GM21825 (cell line): Measurements from ENCODE around the gene NRCAM.
"Not testable (repeated sequence)": the region's sequence is repeated elsewhere in the genome, so short reads cannot be mapped to it uniquely, and the experiment has no call there.

ENCODE experiments used
- ATAC-seq: cut with Tn5 transposase; IDR thresholded peaks from one replicate; pipeline ENCODE4 v1.9.1; 2021; ENCODE audit warnings: mild to moderate bottlenecking, moderate library complexity; ENCODE audit not compliant: unreplicated experiment

The NRCAM gene

GRCh38 chr7:108286290-108286904, 169.8 kb downstream of the NRCAM start:
- ATAC-seq: no peak

DNA sequence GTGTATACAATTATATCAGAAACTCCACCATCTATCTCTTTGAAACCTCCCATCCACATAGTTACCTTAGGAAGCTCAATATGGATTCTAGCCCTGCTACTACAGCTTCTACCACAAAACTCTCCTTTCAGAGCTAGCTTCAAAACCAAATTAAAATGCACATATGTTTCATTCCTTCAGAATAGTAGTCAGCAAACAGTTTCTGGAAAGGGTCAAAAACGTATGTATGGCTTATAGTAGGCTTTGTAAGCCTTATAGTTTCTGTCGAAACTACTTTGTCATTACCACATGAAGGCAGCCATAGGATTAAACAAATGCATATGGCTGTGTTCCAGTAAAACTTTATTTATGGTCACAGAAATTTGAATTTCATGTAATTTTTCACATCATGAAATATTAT, 170.5 kb downstream of the NRCAM start:
- no peak for ATAC-seq

DNA sequence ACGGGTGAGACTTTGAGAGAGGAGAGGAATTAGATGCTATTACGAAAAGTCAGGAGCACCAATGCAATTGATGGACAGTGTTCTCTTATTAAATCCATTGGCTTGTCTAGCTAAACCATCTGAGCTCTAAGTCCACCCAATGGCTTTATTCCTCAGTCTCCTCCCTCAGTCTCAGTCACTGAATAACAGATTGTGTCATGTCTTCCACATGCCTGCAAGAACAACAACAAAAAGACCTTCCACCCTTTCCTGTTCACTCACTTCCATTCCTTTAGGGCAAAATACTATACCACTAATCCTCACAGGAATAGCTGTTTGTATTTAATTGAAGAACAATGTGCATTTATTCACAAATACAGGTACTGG, 171.2 kb downstream of the NRCAM start:
- no peak for ATAC-seq

GRCh38 chr7:108284349-108285002, 171.8 kb downstream of the NRCAM start:
- ATAC-seq: peak; percentile 85

DNA sequence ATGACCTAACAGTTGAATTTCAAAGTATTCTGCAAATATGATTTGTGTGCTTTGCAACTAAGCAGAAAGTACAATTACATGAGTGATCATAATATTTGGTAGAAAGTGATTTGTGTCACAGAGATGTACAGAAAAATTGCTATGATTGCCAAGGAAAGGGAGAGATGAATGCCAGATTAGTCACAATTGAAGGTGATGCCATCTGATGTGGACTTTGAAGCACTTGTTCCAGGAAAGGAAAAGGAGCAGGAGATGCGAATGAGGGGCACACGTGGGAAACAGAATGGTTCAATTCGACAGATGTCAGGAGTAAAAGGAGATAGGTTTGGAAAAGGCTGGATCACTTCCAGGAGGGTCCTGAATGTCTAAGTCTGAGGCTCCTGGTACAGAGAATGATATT, 173.0 kb downstream of the NRCAM start:
- no peak for ATAC-seq

- no peak for ATAC-seq
Observed at GRCh38 chr7:108282427-108282996, 173.7 kb downstream of the NRCAM start.

GRCh38 chr7:108280136-108280535, 176.1 kb downstream of the NRCAM start:
- no peak for ATAC-seq

GRCh38 chr7:108278776-108279175, 177.5 kb downstream of the NRCAM start:
- ATAC-seq: no peak

DNA sequence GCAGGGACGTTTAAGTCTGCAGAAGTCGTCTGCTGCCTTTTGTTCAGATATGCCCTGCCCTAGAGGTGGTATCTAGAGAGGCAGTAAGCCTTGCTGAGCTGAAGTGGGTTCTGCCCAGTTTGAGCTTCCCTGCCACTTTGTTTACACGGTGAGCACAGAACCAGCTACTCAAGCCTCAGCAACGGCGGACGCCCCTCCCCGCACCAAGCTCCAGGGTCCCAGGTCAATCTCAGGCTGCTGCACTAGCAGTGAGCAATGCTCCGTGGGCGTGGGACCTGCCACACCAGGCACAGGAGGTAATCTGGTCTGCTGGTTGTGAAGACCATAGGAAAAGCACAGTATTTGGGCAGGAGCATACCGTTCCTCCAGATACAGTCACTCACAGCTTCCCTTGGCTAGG, 178.0 kb downstream of the NRCAM start:
- ATAC-seq: no peak

DNA sequence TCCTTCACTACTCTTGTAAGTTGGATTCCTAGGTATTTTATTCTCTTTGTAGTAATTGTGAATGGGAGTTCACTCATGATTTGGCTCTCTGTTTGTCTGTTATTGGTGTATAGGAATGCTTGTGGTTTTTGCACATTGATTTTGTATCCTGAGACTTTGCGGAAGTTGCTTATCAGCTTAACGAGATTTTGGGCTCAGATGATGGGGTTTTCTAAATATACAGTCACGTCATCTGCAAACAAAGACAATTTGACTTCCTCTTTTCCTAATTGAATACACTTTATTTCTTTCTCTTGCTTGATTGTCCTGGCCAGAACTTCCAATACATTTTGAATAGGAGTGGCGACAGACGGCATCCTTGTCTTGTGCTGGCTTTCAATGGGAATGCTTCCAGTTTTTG, 181.8 kb downstream of the NRCAM start:
- ATAC-seq: not testable (repeated sequence)

- not testable (repeated sequence) for ATAC-seq
Observed at GRCh38 chr7:108272891-108273290, 183.3 kb downstream of the NRCAM start.

DNA sequence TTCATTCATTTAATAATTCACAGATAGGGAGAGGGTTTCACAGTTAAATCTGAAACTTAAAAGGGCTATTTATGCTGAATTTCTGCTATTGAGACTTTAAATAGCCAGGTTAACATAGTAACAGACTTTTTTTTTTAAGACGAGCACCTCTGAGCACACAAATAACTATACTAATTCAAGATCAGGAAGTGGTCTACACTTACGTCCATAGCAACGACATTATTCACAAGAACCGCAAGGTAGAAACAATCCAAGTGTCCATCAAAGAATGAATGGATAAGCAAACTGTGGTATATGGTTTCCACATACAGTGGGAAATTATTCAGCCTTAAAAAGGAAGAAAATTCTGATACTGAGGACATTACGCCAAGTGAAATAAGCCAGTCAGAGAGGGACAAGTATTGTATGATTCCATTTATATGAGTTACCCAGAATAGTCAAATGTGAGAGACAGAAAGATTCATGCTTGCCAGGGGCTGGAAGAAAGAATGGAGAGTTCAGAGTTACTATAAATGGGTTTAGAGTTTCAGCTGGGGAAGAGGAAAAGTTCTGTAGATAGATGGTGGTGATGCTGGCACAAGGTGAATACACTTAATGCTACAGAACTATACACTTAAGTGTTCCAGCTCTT, 185.7 kb downstream of the NRCAM start:
- ATAC-seq: peak; percentile 73

- ATAC-seq: no peak
Observed at GRCh38 chr7:108268200-108268820, 187.9 kb downstream of the NRCAM start.

DNA sequence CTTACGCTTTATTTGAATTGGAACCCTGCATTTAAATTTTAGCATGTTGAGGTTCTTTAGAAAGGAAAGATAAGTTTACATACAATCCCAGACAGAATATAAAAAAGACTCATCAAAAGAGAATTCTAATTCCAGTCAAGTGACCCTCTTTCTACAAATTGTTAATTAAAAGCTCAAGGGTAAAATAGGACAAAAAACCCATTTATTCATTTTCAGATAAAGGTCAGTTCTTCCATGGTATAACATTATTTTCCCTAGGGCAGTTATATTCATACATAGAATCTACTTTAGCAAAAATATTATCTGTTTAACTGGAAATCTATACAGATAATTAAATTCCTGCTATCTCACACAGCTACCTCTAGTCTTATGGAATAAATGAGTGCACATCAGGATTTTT, 188.6 kb downstream of the NRCAM start:
- no peak for ATAC-seq

DNA sequence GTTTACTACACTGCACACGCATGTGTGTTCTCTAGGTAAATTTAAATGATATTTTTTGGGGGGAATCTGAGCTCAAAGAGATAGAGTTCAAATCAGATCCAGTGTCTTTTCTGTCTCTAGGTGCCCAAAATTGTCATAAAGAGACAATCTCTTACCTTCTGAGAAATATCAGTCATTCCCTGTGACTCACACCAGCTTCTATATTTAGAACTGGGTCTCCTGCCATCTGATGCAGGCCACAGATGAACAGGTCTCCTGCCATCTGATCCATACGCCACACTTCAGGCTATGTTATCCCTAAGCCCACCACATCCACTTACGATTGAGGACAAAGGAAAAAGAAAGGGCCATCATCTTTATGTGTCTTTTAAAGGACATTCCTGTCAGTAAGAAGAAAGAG, 189.7 kb downstream of the NRCAM start:
- ATAC-seq: no peak

- ATAC-seq: no peak
Observed at GRCh38 chr7:108266035-108266434, 190.2 kb downstream of the NRCAM start.

DNA sequence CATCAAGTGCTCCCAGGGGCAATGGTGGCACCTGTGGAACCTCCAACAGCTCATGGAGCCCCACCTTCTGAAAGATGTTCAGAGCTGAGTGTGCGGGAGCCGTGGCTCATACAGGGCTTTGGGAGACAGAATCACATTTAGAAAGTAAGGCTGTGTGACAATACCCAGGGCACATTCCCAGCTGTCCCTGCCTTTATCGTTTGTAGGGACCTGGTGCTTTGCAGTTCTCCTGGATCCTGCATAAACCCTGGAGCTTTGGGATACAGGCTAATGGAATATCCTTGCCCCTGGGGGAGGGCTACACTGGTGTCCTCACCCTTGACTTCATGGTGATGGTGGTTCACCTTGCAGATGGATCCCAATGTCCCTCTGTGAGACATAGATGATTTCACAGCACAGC, 191.2 kb downstream of the NRCAM start:
- ATAC-seq: no peak

- ATAC-seq: no peak
Observed at GRCh38 chr7:108263425-108263824, 192.8 kb downstream of the NRCAM start.

DNA sequence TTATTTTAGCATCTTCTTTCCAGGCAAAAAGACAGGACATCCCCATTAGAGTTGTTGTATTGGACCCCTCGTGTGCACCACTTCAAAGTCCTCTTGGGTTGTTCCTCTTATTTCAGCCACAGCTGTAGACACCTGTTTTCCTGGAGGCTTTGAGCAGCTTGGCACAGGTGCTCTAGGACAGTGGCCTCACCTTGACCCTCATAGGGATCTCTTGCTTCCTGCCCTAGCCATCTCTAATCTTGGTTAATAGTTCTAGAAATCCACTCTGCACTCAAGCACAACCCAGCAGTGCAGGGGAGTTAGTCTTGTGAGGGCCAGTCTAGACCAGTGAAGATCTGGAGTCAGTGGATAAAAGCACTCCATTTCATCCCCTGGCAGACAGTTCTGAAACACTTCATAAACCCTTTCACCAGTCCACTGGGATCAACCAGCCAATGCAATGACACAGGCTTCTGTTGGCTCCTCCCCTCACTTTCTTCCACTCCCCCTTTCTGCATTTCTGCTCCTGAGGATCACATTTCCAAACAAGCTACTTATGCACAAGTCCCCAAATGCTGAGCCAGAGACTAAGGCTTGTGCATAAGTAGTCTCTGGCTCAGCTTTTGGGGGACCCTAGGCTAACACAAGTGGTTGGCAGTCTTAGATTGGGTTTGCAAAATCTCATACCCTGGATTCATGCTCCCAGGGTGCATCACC, 194.5 kb downstream of the NRCAM start:
- no peak for ATAC-seq

DNA sequence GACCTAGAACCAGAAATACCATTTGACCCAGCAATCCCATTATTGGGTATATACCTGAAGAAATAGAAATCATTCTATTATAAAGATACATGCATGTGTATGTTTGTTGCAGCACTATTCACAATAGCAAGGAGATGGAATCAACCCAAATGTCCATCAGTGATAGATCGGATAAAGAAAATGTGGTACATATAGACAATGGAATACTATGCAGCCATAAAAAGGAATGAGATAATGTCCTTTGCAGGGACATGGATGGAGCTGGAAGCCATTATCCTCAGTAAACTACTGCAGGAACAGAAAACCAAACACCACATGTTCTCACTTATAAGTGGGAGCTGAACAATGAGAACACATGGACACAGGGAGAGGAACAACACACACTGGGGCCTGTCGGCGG, 196.8 kb downstream of the NRCAM start:
- ATAC-seq: not testable (repeated sequence)

- no peak for ATAC-seq
Observed at GRCh38 chr7:108257954-108258353, 198.3 kb downstream of the NRCAM start.
